PC-3 (cell line): ENCODE results near the gene ACKR3. TPM values are rescaled to one million over a fixed set of nuclear protein-coding genes. Genes with fewer than 3 reads are reported as not detected.

Source experiments
- ATAC-seq: fragments of 200-7000 bp; cut with Tn5 transposase; 2 replicates; pipeline ENCODE4 v1.9.1; 2020; ENCODE audit warnings: mild to moderate bottlenecking, moderate library complexity
- BruUV-seq: library from RNA; stranded (reverse); fragments of 400-500 nt; replicated peaks from 2 replicates; lab custom pipeline; 2021; lab: Mats Ljungman, UMichigan
- CTCF ChIA-PET: fragments of 300-600 bp; sonication (Branson Sonifier 250); formaldehyde crosslinking; loops from one replicate; lab custom pipeline; 2022; ENCODE audit warnings: antibody characterized with exemption; lab: Charles Lee
- POLR2A ChIA-PET: fragments of 300-600 bp; sonication (Branson Sonifier 250); formaldehyde crosslinking; loops from one replicate; lab custom pipeline; 2022; ENCODE audit warnings: antibody characterized with exemption; ENCODE audit not compliant: unreplicated experiment; lab: Charles Lee
- DNase-seq: peaks from one replicate; pipeline ENCODE4 v3.0.0-alpha.2; 2015
- H2AFZ ChIP-seq: fragments of 300-600 bp; sonication (generic); 2 replicates; pipeline ENCODE4 v1.6.0; 2016; ENCODE audit warnings: antibody characterized with exemption, low read length
- H3F3A ChIP-seq: fragments of 300-600 bp; sonication (generic); one replicate; pipeline ENCODE4 v1.6.0; 2017; ENCODE audit warnings: antibody characterized with exemption, low read length, control low read depth, mild to moderate bottlenecking; ENCODE audit not compliant: unreplicated experiment
- H3K27ac ChIP-seq: fragments of 300-600 bp; sonication (generic); 2 replicates; pipeline ENCODE4 v1.5.1; 2016; ENCODE audit warnings: mild to moderate bottlenecking, low read length
- H3K27me3 ChIP-seq: fragments of 300-600 bp; sonication (generic); 2 replicates; pipeline ENCODE4 v1.6.1; 2016; ENCODE audit warnings: low read length, mixed read lengths
- H3K36me3 ChIP-seq: fragments of 300-600 bp; sonication (generic); 2 replicates; pipeline ENCODE4 v1.6.1; 2016; ENCODE audit warnings: low read depth, mixed run types, low read length, mixed read lengths
- H3K4me1 ChIP-seq: fragments of 300-600 bp; sonication (generic); 2 replicates; pipeline ENCODE4 v1.5.1; 2016; ENCODE audit warnings: low read length; ENCODE audit not compliant: insufficient read depth
- H3K4me2 ChIP-seq: fragments of 300-600 bp; sonication (generic); 2 replicates; pipeline ENCODE4 v1.6.0; 2016; ENCODE audit warnings: low read length
- H3K4me3 ChIP-seq: fragments of 300-600 bp; sonication (generic); 2 replicates; pipeline ENCODE4 v1.5.1; 2016; ENCODE audit warnings: mild to moderate bottlenecking, low read length, mixed read lengths
- H3K79me2 ChIP-seq: fragments of 300-600 bp; sonication (generic); 2 replicates; pipeline ENCODE4 v1.6.1; 2017; ENCODE audit warnings: low read length, mixed read lengths
- H3K9ac ChIP-seq: fragments of 300-600 bp; sonication (generic); 2 replicates; pipeline ENCODE4 v1.6.0; 2016; ENCODE audit warnings: mild to moderate bottlenecking, low read length
- H3K9me2 ChIP-seq: fragments of 300-600 bp; sonication (generic); replicated peaks from 2 replicates; pipeline ENCODE4 v1.6.1; 2016; ENCODE audit warnings: mixed run types, low read length, mixed read lengths
- H3K9me3 ChIP-seq: fragments of 300-600 bp; sonication (generic); 2 replicates; pipeline ENCODE4 v1.6.1; 2016; ENCODE audit warnings: low read length, mixed read lengths
- H4K20me1 ChIP-seq: fragments of 300-600 bp; sonication (generic); 2 replicates; pipeline ENCODE4 v1.6.1; 2016; ENCODE audit warnings: low read length, mixed read lengths
- EZH2 ChIP-seq: fragments of 300-600 bp; sonication (generic); IDR thresholded peaks from one replicate; pipeline ENCODE4 v1.6.1; 2017; ENCODE audit warnings: antibody characterized with exemption, mild to moderate bottlenecking, low read length; ENCODE audit not compliant: unreplicated experiment
- EZH2phosphoT487 ChIP-seq: fragments of 300-600 bp; sonication (generic); IDR thresholded peaks from 2 replicates; pipeline ENCODE4 v1.6.1; 2018; ENCODE audit warnings: mild to moderate bottlenecking, antibody characterized with exemption, low read length, borderline replicate concordance
- intact Hi-C: fragments of 100-400 bp; cut with micrococcal nuclease; formaldehyde crosslinking; loops from 2 replicates; pipeline ENCODE4 v1.9.0; 2023
- total RNA-seq: library from RNA; depleted of rRNA; stranded (reverse); fragments of >200 nt; gene quantifications from 2 replicates; pipeline ENCODE4 v1.2.3, GENCODE V29; 2014
- TF ChIP-seq, protein P1 (sequence below): fragments of 300-600 bp; sonication (generic); conservative IDR thresholded peaks from 2 replicates; pipeline ENCODE4 v1.5.1; 2017; ENCODE audit warnings: antibody characterized with exemption, low read depth, mild to moderate bottlenecking, low read length

The ACKR3 gene
- total RNA-seq, 1 experiment from 2014 or later: 3.1 TPM

DNA sequence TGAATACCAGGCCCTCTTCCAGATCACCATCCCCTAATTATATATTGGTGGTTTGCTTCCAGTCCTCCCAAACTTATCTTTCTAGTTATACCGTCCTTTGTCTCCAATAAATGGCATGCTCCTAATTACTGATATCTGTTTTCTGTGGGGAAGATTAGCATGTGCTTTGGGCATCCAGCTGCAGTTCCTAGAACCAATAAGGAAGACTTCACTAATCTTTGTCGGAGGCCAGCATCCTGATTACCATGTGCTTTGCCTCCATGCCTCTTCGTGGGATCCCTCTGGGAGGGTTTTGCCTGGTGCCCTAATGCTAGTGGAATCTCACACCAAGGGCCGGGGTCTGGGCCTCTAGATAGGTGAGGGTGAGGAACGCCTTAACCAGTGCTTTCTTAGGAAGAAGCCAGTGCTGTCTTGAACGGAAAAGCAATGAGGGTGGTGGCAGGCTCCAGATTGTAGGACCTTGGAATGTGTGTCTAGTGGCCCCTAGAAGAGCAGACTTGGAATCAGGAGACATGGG lies 47.7 kb downstream of the ACKR3 start:
- no peaks in the 10 kb centered on the region for H3K79me2 ChIP-seq
- H3K9me2 ChIP-seq: no peaks in the 10 kb centered on the region
- BruUV-seq: no TSS peak
- no peaks in the 10 kb centered on the region for H3K4me1 ChIP-seq
- H3K9me3 ChIP-seq: no peaks in the 10 kb centered on the region
- H3K4me3 ChIP-seq: no peak overlapping the region
- H3K27ac ChIP-seq: no peak overlapping the region
- no peaks in the 10 kb centered on the region for H3F3A ChIP-seq
- intact Hi-C loops: no loop called here
- H3K36me3 ChIP-seq: no peaks in the 10 kb centered on the region
- DNase-seq (no peak), ATAC-seq (no peak)
- POLR2A ChIA-PET: interaction anchor here (0.7 kb wide), 1 partner anchor 254 kb away, joined by 3 read pairs; no protein-coding TSS in a partner anchor
- H3K9ac ChIP-seq: no peak overlapping the region
- no peaks in the 10 kb centered on the region for H4K20me1 ChIP-seq
- no peak overlapping the region for H3K4me2 ChIP-seq
- TF ChIP-seq, protein P1, sequence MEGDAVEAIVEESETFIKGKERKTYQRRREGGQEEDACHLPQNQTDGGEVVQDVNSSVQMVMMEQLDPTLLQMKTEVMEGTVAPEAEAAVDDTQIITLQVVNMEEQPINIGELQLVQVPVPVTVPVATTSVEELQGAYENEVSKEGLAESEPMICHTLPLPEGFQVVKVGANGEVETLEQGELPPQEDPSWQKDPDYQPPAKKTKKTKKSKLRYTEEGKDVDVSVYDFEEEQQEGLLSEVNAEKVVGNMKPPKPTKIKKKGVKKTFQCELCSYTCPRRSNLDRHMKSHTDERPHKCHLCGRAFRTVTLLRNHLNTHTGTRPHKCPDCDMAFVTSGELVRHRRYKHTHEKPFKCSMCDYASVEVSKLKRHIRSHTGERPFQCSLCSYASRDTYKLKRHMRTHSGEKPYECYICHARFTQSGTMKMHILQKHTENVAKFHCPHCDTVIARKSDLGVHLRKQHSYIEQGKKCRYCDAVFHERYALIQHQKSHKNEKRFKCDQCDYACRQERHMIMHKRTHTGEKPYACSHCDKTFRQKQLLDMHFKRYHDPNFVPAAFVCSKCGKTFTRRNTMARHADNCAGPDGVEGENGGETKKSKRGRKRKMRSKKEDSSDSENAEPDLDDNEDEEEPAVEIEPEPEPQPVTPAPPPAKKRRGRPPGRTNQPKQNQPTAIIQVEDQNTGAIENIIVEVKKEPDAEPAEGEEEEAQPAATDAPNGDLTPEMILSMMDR: no peak
- TF ChIP-seq EZH2phosphoT487: no peak
- TF ChIP-seq EZH2: no peak
- H2AFZ ChIP-seq: no peak overlapping the region
- peaks cover 15% of the 10 kb centered on the region; the same call in 1 of the 2 replicates for H3K27me3 ChIP-seq
- CTCF ChIA-PET: no interaction called here

DNA sequence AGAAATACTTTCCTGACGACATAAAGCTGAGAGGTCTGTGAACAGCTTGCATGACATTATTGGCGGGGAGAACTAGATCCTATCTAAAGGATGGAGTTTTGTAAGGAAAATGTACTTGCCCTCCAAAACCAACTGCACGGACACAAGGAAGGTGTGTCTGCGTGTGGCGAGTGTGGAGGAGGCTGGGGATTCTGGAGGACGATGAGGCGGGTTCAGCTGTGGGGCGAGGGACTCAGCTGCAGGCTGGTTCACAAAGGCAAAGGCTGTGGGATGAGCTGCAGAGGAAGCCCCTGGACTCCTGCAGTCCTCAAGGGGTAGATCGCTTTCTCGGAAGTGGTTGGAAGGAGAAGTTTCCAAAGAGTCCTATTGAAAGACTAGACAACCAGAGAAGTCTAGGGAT lies 48.2 kb downstream of the ACKR3 start:
- intact Hi-C loops: no loop called here
- no peak overlapping the region for H3K4me3 ChIP-seq
- H3K4me1 ChIP-seq: no peaks in the 10 kb centered on the region
- no peak overlapping the region for H3K4me2 ChIP-seq
- no peak overlapping the region for H3K9ac ChIP-seq
- no peak overlapping the region for H3K27ac ChIP-seq
- H3K36me3 ChIP-seq: no peaks in the 10 kb centered on the region
- no peaks in the 10 kb centered on the region for H3K9me2 ChIP-seq
- POLR2A ChIA-PET: no interaction called here
- BruUV-seq: no TSS peak
- no peaks in the 10 kb centered on the region for H3K79me2 ChIP-seq
- CTCF ChIA-PET: no interaction called here
- no peak overlapping the region for H2AFZ ChIP-seq
- no peaks in the 10 kb centered on the region for H3F3A ChIP-seq
- no peaks in the 10 kb centered on the region for H4K20me1 ChIP-seq
- H3K9me3 ChIP-seq: no peaks in the 10 kb centered on the region
- ATAC-seq: no peak
- peaks cover 15% of the 10 kb centered on the region; the same call in 1 of the 2 replicates for H3K27me3 ChIP-seq
- no peak for DNase-seq
- TF ChIP-seq EZH2phosphoT487 (no peak), EZH2 (no peak)
- TF ChIP-seq, protein P1: no peak

DNA sequence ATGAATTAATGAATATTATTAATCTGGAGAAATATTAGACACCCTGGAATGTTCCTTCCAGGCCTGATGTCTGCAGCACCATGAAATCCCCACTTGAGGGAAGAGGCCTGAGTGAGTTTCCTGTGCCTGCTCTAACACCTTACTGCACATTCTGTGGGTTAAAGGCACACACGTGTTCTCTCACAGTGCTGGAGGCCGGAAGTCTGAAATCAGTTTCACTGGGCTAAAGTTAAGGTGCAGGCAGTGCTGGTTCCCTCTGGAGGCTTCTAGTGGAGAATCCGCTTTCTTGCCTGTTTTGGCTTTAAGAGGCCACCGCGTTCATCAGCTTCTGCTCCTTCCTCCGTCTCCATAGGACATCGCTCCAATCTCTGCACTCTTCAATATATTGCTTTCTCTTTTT lies 48.7 kb downstream of the ACKR3 start:
- CTCF ChIA-PET: no interaction called here

More for the DNA sequence above, 48.7 kb downstream of the ACKR3 start:
- DNase-seq (no peak), ATAC-seq (no peak)
- H3K9ac ChIP-seq: no peak overlapping the region
- no peak overlapping the region for H3K4me2 ChIP-seq
- H3K27me3 ChIP-seq: peaks cover 15% of the 10 kb centered on the region; the same call in 1 of the 2 replicates
- BruUV-seq: no TSS peak
- H2AFZ ChIP-seq: no peak overlapping the region
- no peaks in the 10 kb centered on the region for H3K79me2 ChIP-seq
- H3K4me1 ChIP-seq: no peaks in the 10 kb centered on the region
- POLR2A ChIA-PET: no interaction called here
- H3K27ac ChIP-seq: no peak overlapping the region
- no peaks in the 10 kb centered on the region for H3K36me3 ChIP-seq
- H3K9me2 ChIP-seq: no peaks in the 10 kb centered on the region
- no peaks in the 10 kb centered on the region for H3K9me3 ChIP-seq
- no peaks in the 10 kb centered on the region for H3F3A ChIP-seq
- intact Hi-C loops: no loop called here
- H4K20me1 ChIP-seq: no peaks in the 10 kb centered on the region
- H3K4me3 ChIP-seq: no peak overlapping the region
- TF ChIP-seq, protein P1: no peak
- TF ChIP-seq EZH2phosphoT487 (no peak), EZH2 (no peak)
